Keratinocyte (primary cell): Measurements from ENCODE around the gene LMO3. TPM values are rescaled to one million over a fixed set of nuclear protein-coding genes. Genes with fewer than 3 reads are reported as not detected.

Source experiments
- DNase-seq: peaks from one replicate; pipeline ENCODE4 v3.0.0-alpha.2; 2011; ENCODE audit warnings: low read depth, missing footprints, low spot score
- FAIRE-seq: peaks from 2 replicates; lab custom pipeline; 2011; peaks lifted over from hg19 to GRCh38; lab: Jason Lieb, UNC
- H2AFZ ChIP-seq: 2 replicates; pipeline ENCODE4 v1.6.0; 2012; ENCODE audit warnings: low read length, control low read depth, inconsistent platforms; ENCODE audit not compliant: control insufficient read depth
- H3K27ac ChIP-seq: 2 replicates; pipeline ENCODE4 v1.5.1; 2011; ENCODE audit warnings: low read length; ENCODE audit not compliant: control insufficient read depth, insufficient read depth
- H3K27me3 ChIP-seq: 3 replicates; pipeline ENCODE4 v1.6.0; 2011; ENCODE audit warnings: low read length; ENCODE audit not compliant: control insufficient read depth, insufficient read depth; ENCODE audit errors: extremely low read depth
- H3K36me3 ChIP-seq, 2 experiments: 2 replicates in 1 of 2; 3 replicates in 1 of 2; pipeline ENCODE4 v1.5.1; 2011; ENCODE audit warnings: low read length in 2 of 2, mild to moderate bottlenecking in 1 of 2; ENCODE audit not compliant: control insufficient read depth in 2 of 2, insufficient read depth in 2 of 2; ENCODE audit errors: extremely low read depth in 1 of 2
- H3K4me1 ChIP-seq: 3 replicates; pipeline ENCODE4 v1.5.1; 2011; ENCODE audit warnings: low read length; ENCODE audit not compliant: control insufficient read depth, insufficient read depth; ENCODE audit errors: extremely low read depth
- H3K4me2 ChIP-seq: 3 replicates; pipeline ENCODE4 v1.6.0; 2011; ENCODE audit warnings: low read depth, low read length; ENCODE audit not compliant: control insufficient read depth, insufficient read depth; ENCODE audit errors: extremely low read depth
- H3K4me3 ChIP-seq, 3 experiments: fragments of 200-600 bp in 1 of 3; sonication (generic) in 1 of 3; 2 replicates in 2 of 3; 3 replicates in 1 of 3; pipeline ENCODE4 v1.5.1; 2011 to 2016; ENCODE audit warnings: low read length in 3 of 3, mild to moderate bottlenecking in 3 of 3, control low read depth in 2 of 3, inconsistent platforms in 1 of 3, low read depth in 1 of 3, mixed read lengths in 1 of 3, mixed run types in 1 of 3, moderate library complexity in 1 of 3; ENCODE audit not compliant: control insufficient read depth in 2 of 3, insufficient read depth in 2 of 3; ENCODE audit errors: extremely low read depth in 1 of 3
- H3K79me2 ChIP-seq: 2 replicates; pipeline ENCODE4 v1.6.0; 2012; ENCODE audit warnings: low read length; ENCODE audit not compliant: control insufficient read depth, insufficient read depth
- H3K9ac ChIP-seq: 3 replicates; pipeline ENCODE4 v1.6.0; 2011; ENCODE audit warnings: low read length; ENCODE audit not compliant: control insufficient read depth, insufficient read depth; ENCODE audit errors: extremely low read depth
- H3K9me1 ChIP-seq: 3 replicates; pipeline ENCODE4 v1.6.0; 2011; ENCODE audit warnings: low read length; ENCODE audit not compliant: control insufficient read depth, insufficient read depth; ENCODE audit errors: extremely low read depth
- H3K9me3 ChIP-seq: 2 replicates; pipeline ENCODE4 v1.5.1; 2012; ENCODE audit warnings: low read depth, low read length; ENCODE audit not compliant: control insufficient read depth
- H4K20me1 ChIP-seq: 3 replicates; pipeline ENCODE4 v1.6.0; 2011; ENCODE audit warnings: low read length; ENCODE audit not compliant: control insufficient read depth, insufficient read depth; ENCODE audit errors: extremely low read depth
- CTCF ChIP-seq, 3 experiments: IDR thresholded peaks in 1 of 3; conservative IDR thresholded peaks in 1 of 3; optimal IDR thresholded peaks in 1 of 3; 2 replicates in 2 of 3; 3 replicates in 1 of 3; pipeline versions ENCODE3 to v1.5.1; 2011; ENCODE audit warnings: low read length in 3 of 3, mild to moderate bottlenecking in 3 of 3, moderate library complexity in 2 of 3, control low read depth in 1 of 3, inconsistent platforms in 1 of 3; ENCODE audit not compliant: insufficient read depth in 2 of 3; ENCODE audit errors: extremely low read depth in 1 of 3
- EZH2 ChIP-seq: IDR thresholded peaks from one replicate; pipeline ENCODE4 v1.6.1; 2012; ENCODE audit warnings: inconsistent platforms, mild to moderate bottlenecking, low read length, moderate library complexity
- dilution Hi-C: fragments of 300-500 bp; cut with MboI; formaldehyde crosslinking; loops from one replicate; pipeline ENCODE4 v1.7.0; 2020; ENCODE audit warnings: low sequenced_read_pairs; ENCODE audit not compliant: extremely low pct_ligation_motif_present
- polyA plus RNA-seq, 5 experiments: library from polyadenylated mRNA; depleted of rRNA in 3 of 5; stranded (reverse) in 3 of 5; stranded (forward) in 1 of 5; unstranded in 1 of 5; fragments of >200 nt; gene quantifications; 1 replicate in 1 of 5; 2 replicates in 3 of 5; 3 replicates in 1 of 5; pipeline versions ENCODE4 v1.2.1 to v1.2.3, GENCODE V29; 2011 to 2012; ENCODE audit warnings: missing spikeins in 2 of 5, low read depth in 1 of 5, low replicate concordance in 1 of 5

Gene LMO3
- polyA plus RNA-seq, 1 donor (not counting 4 experiments of a cell fraction or from before 2014, with no cell fraction given) = not detected

DNA sequence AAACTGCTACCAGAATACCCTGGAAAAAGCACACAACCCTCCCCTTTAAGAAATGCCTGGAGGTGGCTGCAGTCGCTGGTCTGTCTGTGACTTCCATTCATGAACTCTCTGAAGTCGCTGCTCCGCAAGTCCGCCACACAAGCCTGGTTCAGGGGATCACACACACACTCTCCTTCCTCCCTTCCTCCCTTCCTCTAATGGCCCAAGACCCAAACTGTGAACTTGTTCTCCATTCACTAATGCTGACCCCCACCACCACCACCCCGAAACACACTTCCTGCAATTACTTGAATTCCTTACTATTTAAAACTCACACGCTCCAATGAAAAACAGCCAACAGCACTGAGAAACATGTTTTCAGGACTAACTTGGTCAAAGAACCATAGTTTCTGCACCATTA is 1.0 kb upstream of the LMO3 start:
- dilution Hi-C loops = no loop called here
- H3K4me1 ChIP-seq = peaks cover 5% of the 10 kb centered on the region
- H3K9me1 ChIP-seq = no peaks in the 10 kb centered on the region
- TF ChIP-seq EZH2 (no peak), CTCF (optimal IDR thresholded peaks at IDR 0.05 in 1 of 3, IDR thresholded peaks at IDR 0.05 in 1 of 3, conservative IDR thresholded peaks at IDR 0.05 in 1 of 3; ENCODE audit: extremely low read depth in 1 of 3, insufficient read depth in 2 of 3, low read length in 3 of 3) (no peak)
- no peaks in the 10 kb centered on the region for H3K79me2 ChIP-seq
- FAIRE-seq (no peak), DNase-seq (no peak)
- H3K9ac ChIP-seq = no peak overlapping the region
- H3K27ac ChIP-seq = no peak overlapping the region
- no peaks in the 10 kb centered on the region for H4K20me1 ChIP-seq
- H3K4me3 ChIP-seq = no peak overlapping the region
- peaks cover 68% of the 10 kb centered on the region for H3K27me3 ChIP-seq
- H3K4me2 ChIP-seq = no peak overlapping the region
- no peaks in the 10 kb centered on the region for H3K9me3 ChIP-seq
- no peaks in the 10 kb centered on the region for H3K36me3 ChIP-seq
- H2AFZ ChIP-seq = no peak overlapping the region

GRCh38 chr12:16606201-16606849 is 363 bp upstream of the LMO3 start:
- dilution Hi-C loops = no loop called here
- no peaks in the 10 kb centered on the region for H4K20me1 ChIP-seq
- no peak overlapping the region for H3K27ac ChIP-seq
- no peaks in the 10 kb centered on the region for H3K9me1 ChIP-seq
- H3K27me3 ChIP-seq = peaks cover 68% of the 10 kb centered on the region
- H3K4me2 ChIP-seq = peak overlapping the region; percentile 84
- no peak overlapping the region for H3K9ac ChIP-seq
- H3K4me3 ChIP-seq = peak overlapping the region in 2 of 3 experiments; percentile 40 to 48
- no peaks in the 10 kb centered on the region for H3K36me3 ChIP-seq
- H3K79me2 ChIP-seq = no peaks in the 10 kb centered on the region
- H3K9me3 ChIP-seq = no peaks in the 10 kb centered on the region
- H2AFZ ChIP-seq = peak overlapping the region; percentile 76
- peak; percentile 15 for TF ChIP-seq EZH2
- no peak for TF ChIP-seq CTCF (optimal IDR thresholded peaks at IDR 0.05 in 1 of 3, IDR thresholded peaks at IDR 0.05 in 1 of 3, conservative IDR thresholded peaks at IDR 0.05 in 1 of 3; ENCODE audit: extremely low read depth in 1 of 3, insufficient read depth in 2 of 3, low read length in 3 of 3)
- DNase-seq (no peak), FAIRE-seq (no peak)
- peaks cover 5% of the 10 kb centered on the region for H3K4me1 ChIP-seq
